Astrocyte (in vitro differentiated cells and primary cell): Measurements from ENCODE around the gene NOVA1. TPM values are rescaled to one million over a fixed set of nuclear protein-coding genes. Genes with fewer than 3 reads are reported as not detected.

Experiments used
- DNase-seq: peaks from one replicate; pipeline ENCODE4 v3.0.0-alpha.2; 2010; ENCODE audit warnings: low read depth
- FAIRE-seq: peaks from 2 replicates; lab custom pipeline; 2011; peaks lifted over from hg19 to GRCh38; lab: Jason Lieb, UNC
- H2AFZ ChIP-seq: 2 replicates; pipeline ENCODE4 v1.6.0; 2012; ENCODE audit warnings: low read depth, low read length, inconsistent platforms
- H3K27ac ChIP-seq: 2 replicates; pipeline ENCODE4 v1.5.1; 2011; ENCODE audit warnings: low read depth, low read length, inconsistent platforms
- H3K27me3 ChIP-seq: 2 replicates; pipeline ENCODE4 v1.6.0; 2011; ENCODE audit warnings: low read length, inconsistent platforms; ENCODE audit not compliant: insufficient read depth
- H3K36me3 ChIP-seq: 2 replicates; pipeline ENCODE4 v1.5.1; 2011; ENCODE audit warnings: low read length, inconsistent platforms; ENCODE audit not compliant: insufficient read depth
- H3K4me1 ChIP-seq: 2 replicates; pipeline ENCODE4 v1.5.1; 2011; ENCODE audit warnings: low read length, inconsistent platforms; ENCODE audit not compliant: insufficient read depth
- H3K4me2 ChIP-seq: 2 replicates; pipeline ENCODE4 v1.6.0; 2012; ENCODE audit warnings: low read length, inconsistent platforms
- H3K4me3 ChIP-seq: 2 replicates; pipeline ENCODE4 v1.5.1; 2011; ENCODE audit warnings: low read depth, mild to moderate bottlenecking, low read length, inconsistent platforms; ENCODE audit not compliant: insufficient read depth
- H3K79me2 ChIP-seq: 2 replicates; pipeline ENCODE4 v1.6.0; 2012; ENCODE audit warnings: mild to moderate bottlenecking, low read length, inconsistent platforms; ENCODE audit not compliant: insufficient read depth
- H3K9ac ChIP-seq: 2 replicates; pipeline ENCODE4 v1.6.0; 2012; ENCODE audit warnings: mild to moderate bottlenecking, low read length, inconsistent platforms
- H3K9me3 ChIP-seq: 2 replicates; pipeline ENCODE4 v1.5.1; 2012; ENCODE audit warnings: low read depth, mild to moderate bottlenecking, low read length, inconsistent platforms; ENCODE audit not compliant: insufficient read depth
- H4K20me1 ChIP-seq: 2 replicates; pipeline ENCODE4 v1.6.0; 2012; ENCODE audit warnings: low read length, inconsistent platforms; ENCODE audit not compliant: insufficient read depth
- H3K27ac Mint-ChIP-seq: one replicate; pipeline ENCODE4 v1.8.0; 2021; ENCODE audit warnings: mild to moderate bottlenecking, mixed read lengths; ENCODE audit not compliant: unreplicated experiment
- H3K27me3 Mint-ChIP-seq: one replicate; pipeline ENCODE4 v1.8.0; 2021; ENCODE audit warnings: low read depth, mixed read lengths; ENCODE audit not compliant: unreplicated experiment
- H3K36me3 Mint-ChIP-seq: one replicate; pipeline ENCODE4 v1.8.0; 2021; ENCODE audit warnings: low read depth, mixed read lengths; ENCODE audit not compliant: unreplicated experiment
- H3K4me1 Mint-ChIP-seq: one replicate; pipeline ENCODE4 v1.8.0; 2021; ENCODE audit warnings: low read depth, mixed read lengths; ENCODE audit not compliant: unreplicated experiment
- H3K4me3 Mint-ChIP-seq: one replicate; pipeline ENCODE4 v1.8.0; 2021; ENCODE audit warnings: mild to moderate bottlenecking, moderate library complexity, mixed read lengths; ENCODE audit not compliant: unreplicated experiment
- H3K9me3 Mint-ChIP-seq: one replicate; pipeline ENCODE4 v1.8.0; 2021; ENCODE audit warnings: mild to moderate bottlenecking, mixed read lengths; ENCODE audit not compliant: unreplicated experiment
- CTCF ChIP-seq: IDR thresholded peaks from 2 replicates; pipeline ENCODE4 v1.5.1; 2011; ENCODE audit warnings: low read depth, mild to moderate bottlenecking, inconsistent platforms, low read length, moderate library complexity; ENCODE audit not compliant: insufficient read depth
- EZH2 ChIP-seq: IDR thresholded peaks from 2 replicates; pipeline ENCODE4 v1.6.1; 2012; ENCODE audit warnings: mild to moderate bottlenecking, low read length, inconsistent platforms; ENCODE audit not compliant: insufficient read depth
- total RNA-seq: library from RNA; stranded (reverse); gene quantifications from 2 replicates; pipeline ENCODE4 v1.2.1, GENCODE V29; 2021

NOVA1 gene
- total RNA-seq, 1 donor from 2014 or later: 8.9 TPM

GRCh38 chr14:26443654-26444053 is 154.2 kb downstream of the NOVA1 start:
- Histone ChIP-seq H2AFZ (no peak overlapping the region), H3K27ac (no peak overlapping the region), H3K36me3 (no peaks in the 10 kb centered on the region), H3K9me3 (no peaks in the 10 kb centered on the region), H3K79me2 (no peaks in the 10 kb centered on the region), H3K9ac (no peak overlapping the region), H3K4me1 (no peaks in the 10 kb centered on the region), H3K4me3 (no peak overlapping the region), H3K27me3 (no peaks in the 10 kb centered on the region), H3K4me2 (no peak overlapping the region), H4K20me1 (no peaks in the 10 kb centered on the region)
- H3K36me3 Mint-ChIP-seq: no peaks in the 10 kb centered on the region
- H3K9me3 Mint-ChIP-seq: no peaks in the 10 kb centered on the region
- no peak overlapping the region for H3K4me3 Mint-ChIP-seq
- H3K27me3 Mint-ChIP-seq: no peaks in the 10 kb centered on the region
- TF ChIP-seq EZH2 (no peak), CTCF (no peak)
- FAIRE-seq (no peak), DNase-seq (no peak)
- H3K4me1 Mint-ChIP-seq: no peaks in the 10 kb centered on the region
- H3K27ac Mint-ChIP-seq: no peak overlapping the region

- H4K20me1 ChIP-seq: no peaks in the 10 kb centered on the region
- no peaks in the 10 kb centered on the region for H3K27me3 ChIP-seq
- no peaks in the 10 kb centered on the region for H3K79me2 ChIP-seq
- H3K9ac ChIP-seq: no peak overlapping the region
- Mint-ChIP-seq H3K27me3 (no peaks in the 10 kb centered on the region), H3K9me3 (no peaks in the 10 kb centered on the region), H3K4me1 (peaks cover 3% of the 10 kb centered on the region), H3K36me3 (no peaks in the 10 kb centered on the region), H3K27ac (no peak overlapping the region), H3K4me3 (no peak overlapping the region)
- H3K4me2 ChIP-seq: no peak overlapping the region
- no peaks in the 10 kb centered on the region for H3K9me3 ChIP-seq
- H3K4me1 ChIP-seq: no peaks in the 10 kb centered on the region
- DNase-seq (no peak), FAIRE-seq (no peak)
- H2AFZ ChIP-seq: no peak overlapping the region
- TF ChIP-seq CTCF: no peak
- no peaks in the 10 kb centered on the region for H3K36me3 ChIP-seq
- H3K4me3 ChIP-seq: no peak overlapping the region
- no peak overlapping the region for H3K27ac ChIP-seq
Measured at GRCh38 chr14:26429205-26429604, 168.6 kb downstream of the NOVA1 start.

GRCh38 chr14:26427097-26427496 is 170.7 kb downstream of the NOVA1 start:
- no peak overlapping the region for H3K4me3 ChIP-seq
- H3K79me2 ChIP-seq: no peaks in the 10 kb centered on the region
- H3K27me3 ChIP-seq: no peaks in the 10 kb centered on the region
- Mint-ChIP-seq H3K27me3 (no peaks in the 10 kb centered on the region), H3K4me3 (no peak overlapping the region), H3K36me3 (no peaks in the 10 kb centered on the region), H3K9me3 (no peaks in the 10 kb centered on the region), H3K27ac (no peak overlapping the region), H3K4me1 (peaks cover 3% of the 10 kb centered on the region)
- no peak overlapping the region for H3K27ac ChIP-seq
- H3K4me1 ChIP-seq: no peaks in the 10 kb centered on the region
- H3K36me3 ChIP-seq: no peaks in the 10 kb centered on the region
- no peak overlapping the region for H3K4me2 ChIP-seq
- no peaks in the 10 kb centered on the region for H3K9me3 ChIP-seq
- TF ChIP-seq EZH2 (no peak), CTCF (no peak)
- DNase-seq (peak; percentile 76), FAIRE-seq (no peak)
- H2AFZ ChIP-seq: no peak overlapping the region
- no peak overlapping the region for H3K9ac ChIP-seq
- no peaks in the 10 kb centered on the region for H4K20me1 ChIP-seq
